Right kidney (tissue), 1 donor: ENCODE results near the gene PM20D1.
"Not testable (repeated sequence)": the region's sequence is repeated elsewhere in the genome, so short reads cannot be mapped to it uniquely, and the experiment has no call there.

ENCODE experiments used
- DNase-seq: peaks from one replicate; pipeline ENCODE4 v3.0.0-alpha.2; 2016

PM20D1 gene

GRCh38 chr1:205840146-205840923, 9.6 kb downstream of the PM20D1 start:
- no peak for DNase-seq

GRCh38 chr1:205837382-205837970, 12.5 kb downstream of the PM20D1 start:
- no peak for DNase-seq

DNA sequence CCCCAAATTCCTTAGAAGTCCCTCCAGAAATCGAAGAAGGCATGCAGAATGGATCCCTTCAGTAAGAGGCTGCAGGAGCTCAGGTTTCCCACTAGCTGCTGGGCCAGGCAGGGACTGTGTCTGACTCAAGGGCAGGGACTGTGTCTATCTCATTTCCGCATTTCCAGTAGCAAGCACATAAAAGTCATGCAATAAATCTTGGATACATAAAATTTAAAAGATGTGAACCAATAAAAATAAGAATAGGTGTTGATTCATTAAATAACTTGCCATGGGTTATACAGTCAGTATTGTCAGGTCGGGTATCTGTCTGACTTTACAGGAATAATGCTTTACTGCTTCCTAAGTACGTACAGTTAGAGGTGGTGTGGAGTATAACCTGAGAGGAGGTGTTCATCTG, 15.2 kb downstream of the PM20D1 start:
- DNase-seq = no peak

DNA sequence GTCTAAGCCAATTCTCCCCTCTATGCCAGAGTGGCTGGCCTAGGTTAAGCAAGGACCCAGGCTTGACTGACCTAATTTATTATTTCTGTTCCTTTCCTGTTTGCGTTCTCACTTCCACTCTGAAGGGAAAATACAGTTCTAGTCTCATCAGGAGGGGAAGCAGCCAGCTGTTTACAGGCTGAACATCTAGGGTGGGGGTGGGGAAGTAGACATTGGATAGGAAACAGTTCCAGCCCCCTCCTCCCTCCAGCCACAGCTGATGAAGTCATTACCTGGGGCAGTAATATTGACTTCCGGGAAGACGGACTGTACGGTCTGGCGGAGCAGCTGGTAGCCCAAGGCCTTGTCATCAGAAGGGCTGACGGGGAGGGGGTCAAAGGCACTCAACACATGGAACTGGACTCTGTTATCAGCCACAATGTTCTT, 17.6 kb downstream of the PM20D1 start:
- no peak for DNase-seq

DNA sequence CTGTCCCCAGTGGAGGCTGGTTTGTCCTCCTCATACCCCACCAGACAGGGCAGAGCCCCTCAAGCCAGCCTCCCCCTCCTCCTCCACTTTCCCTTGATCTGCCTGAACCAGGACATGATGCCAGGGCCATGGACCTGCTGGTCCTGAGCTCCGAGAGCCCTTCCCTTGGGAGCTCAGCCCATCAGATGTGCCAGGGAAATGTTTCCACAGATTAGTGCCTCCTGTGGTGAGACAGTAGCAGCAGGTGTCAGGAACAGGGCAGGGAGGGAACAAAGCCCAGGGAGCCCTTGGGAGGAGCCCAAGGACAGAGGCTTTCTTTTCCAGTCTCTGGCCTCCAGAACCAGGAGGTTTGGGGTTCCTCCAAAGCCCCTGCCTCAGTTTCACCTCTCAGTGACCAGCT, 22.3 kb downstream of the PM20D1 start:
- no peak for DNase-seq

GRCh38 chr1:205826995-205827394, 22.9 kb downstream of the PM20D1 start:
- no peak for DNase-seq

GRCh38 chr1:205826016-205826806, 23.7 kb downstream of the PM20D1 start:
- no peak for DNase-seq

GRCh38 chr1:205824180-205824579, 25.8 kb downstream of the PM20D1 start:
- no peak for DNase-seq

DNA sequence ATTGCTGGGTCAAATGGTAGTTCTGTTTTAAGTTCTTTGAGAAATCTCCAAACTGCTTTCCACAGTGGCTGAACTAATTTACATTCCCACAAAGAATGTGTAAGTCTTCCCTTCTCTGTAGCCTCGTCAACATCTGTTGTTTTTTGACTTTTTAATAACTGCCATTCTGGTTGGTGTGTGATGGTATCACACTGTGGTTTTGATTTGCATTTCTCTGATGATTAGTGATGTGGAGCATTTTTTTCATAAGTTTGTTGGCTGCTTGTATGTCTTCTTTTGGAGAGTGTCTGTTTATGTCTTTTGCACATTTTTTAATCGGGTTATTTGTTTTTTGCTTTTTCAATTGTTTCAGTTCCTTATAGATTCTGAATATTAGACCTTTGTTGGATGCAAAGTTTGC, 26.7 kb downstream of the PM20D1 start:
- not testable (repeated sequence) for DNase-seq

GRCh38 chr1:205822397-205822796, 27.5 kb downstream of the PM20D1 start:
- DNase-seq = no peak

GRCh38 chr1:205817988-205818387, 31.9 kb downstream of the PM20D1 start:
- no peak for DNase-seq

DNA sequence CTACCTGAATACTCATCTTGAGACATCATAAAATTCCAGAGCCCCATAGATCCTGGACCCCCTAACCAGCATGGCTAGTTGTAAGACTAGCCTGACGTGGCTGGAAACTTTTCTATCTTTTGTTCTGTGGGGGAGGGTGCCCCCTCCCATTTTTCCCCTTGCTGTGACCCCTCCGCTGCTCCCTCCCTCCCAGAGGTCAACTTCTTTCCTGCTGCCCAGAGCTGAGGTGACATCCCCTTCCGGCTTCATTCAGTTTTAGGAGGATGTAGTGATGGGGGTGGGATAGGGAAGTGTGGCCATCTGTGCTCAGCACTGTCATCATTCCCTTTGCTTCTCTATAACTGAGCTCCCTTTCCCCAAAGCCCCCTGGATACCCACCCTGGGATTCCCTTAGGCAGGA, 32.6 kb downstream of the PM20D1 start:
- DNase-seq = no peak

- no peak for DNase-seq
These were observed 36.2 kb downstream of the PM20D1 start for GRCh38 chr1:205813755-205814058.

DNA sequence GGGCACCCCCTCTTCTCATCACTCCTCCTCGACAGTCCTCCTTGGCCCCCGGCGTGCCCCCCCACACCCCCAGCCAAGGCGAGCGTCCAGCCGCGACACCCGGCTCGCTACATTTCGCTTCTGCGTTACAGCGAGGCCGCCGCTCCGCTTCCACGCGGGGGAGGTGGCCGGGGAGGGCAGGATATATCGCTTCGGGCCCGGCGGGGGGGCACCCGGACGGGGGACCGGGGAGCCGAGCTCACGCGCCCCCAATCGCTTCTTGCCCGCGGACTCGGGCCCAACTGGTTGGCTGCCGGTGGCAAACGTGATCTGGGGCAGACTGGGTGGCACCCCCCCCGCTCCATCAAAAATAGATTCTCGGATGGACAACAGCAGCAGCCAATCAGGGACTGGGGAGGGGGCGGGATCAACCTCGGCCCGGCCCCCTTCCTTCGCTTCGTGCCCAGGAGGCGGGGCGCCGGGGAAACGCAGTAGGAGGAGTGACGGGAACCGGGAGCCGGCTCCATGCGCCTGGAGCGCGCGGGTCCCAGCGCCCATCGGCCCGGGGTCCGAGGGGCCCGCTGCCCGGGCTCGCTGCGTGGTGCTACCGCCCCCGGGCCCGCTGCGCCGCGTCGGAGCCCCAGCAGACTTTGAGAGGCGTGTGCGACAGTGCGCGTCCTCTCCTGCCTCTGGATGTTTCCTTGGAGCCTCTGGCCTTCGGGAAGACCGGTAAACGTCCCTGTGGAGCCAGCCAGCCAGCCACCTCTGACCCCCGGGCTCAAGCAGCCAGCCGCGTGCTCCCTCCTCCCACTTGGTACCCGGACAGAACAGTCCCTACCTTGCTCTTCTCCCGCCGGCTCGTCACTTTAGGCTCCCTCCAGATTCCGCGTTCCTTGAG, 36.8 kb downstream of the PM20D1 start, which contains the start of gene SLC41A1:
Gene SLC41A1 (minus strand): TSS at position 321 of the 877 bp plus-strand sequence. CDS start 2,757 bp downstream, outside the sequence.
- peak; percentile 99 for DNase-seq

GRCh38 chr1:205812271-205812877, 37.6 kb downstream of the PM20D1 start:
- DNase-seq = peak; percentile 72

DNA sequence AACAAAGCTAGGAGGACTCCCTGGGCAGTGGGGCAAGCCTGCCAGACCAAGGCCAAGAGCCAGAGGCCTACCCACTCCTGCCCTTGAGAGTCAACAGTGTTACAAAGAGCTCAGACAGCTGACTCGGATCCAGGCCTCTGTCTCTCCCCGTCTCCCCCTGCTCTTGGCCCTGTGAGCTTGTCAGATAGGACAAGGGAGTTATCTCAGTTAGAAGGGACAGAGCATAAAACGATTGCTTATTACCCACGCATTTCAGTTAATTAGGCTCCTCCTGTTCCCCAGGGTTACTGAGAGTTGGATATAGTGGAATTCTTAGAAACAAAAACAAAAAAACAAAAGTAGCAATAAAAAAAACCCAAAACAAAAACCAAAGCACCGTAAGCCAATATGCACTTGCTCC, 38.3 kb downstream of the PM20D1 start:
- no peak for DNase-seq

DNA sequence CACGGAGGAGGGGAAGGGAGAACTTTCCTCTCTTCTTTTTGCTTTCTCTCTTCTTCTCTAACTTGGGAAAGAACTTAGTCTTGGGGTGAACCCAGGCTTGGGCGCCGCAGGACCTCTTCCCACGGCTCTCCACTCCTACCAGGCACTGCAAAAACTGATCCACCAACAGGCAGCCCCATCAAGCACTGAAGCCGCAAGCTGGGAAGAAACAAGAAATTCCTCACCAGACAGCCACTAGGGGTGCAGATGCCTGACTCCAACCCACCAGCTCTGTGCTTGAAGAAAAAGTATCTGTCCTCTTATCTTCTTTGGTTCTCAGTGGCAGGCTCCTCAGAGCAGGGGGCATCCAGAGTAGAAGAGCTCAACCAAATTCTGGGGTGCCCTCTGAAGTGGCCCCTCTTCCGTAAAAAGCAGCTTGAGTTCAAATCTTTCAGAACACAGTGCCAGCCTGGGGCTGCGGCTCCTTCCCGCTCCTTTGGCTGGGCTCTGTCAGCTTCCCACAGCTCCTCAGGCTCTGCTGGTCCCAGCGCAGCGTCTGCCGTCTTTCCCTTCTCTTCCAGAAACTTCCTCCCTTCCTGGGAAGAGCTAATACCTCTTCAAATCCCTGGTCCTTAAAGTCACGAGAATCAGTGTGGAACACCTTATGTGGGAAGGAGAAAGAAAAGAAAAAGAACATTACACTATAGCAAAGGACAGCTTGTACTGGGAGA, 39.3 kb downstream of the PM20D1 start:
- DNase-seq = no peak

DNA sequence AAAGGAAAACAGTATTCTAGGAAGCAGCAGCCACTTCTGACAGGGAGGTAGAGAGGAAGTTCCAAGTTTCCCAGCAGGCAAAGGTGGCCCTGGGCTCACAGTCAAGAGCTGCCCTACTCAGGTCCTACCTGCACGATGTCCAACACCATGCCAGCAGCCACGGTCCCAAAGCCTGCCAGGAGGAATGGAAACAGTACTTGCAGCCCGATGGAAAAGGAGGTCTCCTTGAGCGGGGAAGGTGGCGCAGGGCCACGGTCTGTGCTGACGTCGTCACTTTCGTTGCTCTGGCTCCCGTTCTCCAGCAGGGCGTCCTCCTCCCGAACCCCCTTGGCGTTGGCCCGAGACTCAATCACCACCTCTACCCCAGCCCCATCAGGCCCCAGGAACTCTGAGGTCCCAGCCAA, 40.0 kb downstream of the PM20D1 start:
- no peak for DNase-seq

DNA sequence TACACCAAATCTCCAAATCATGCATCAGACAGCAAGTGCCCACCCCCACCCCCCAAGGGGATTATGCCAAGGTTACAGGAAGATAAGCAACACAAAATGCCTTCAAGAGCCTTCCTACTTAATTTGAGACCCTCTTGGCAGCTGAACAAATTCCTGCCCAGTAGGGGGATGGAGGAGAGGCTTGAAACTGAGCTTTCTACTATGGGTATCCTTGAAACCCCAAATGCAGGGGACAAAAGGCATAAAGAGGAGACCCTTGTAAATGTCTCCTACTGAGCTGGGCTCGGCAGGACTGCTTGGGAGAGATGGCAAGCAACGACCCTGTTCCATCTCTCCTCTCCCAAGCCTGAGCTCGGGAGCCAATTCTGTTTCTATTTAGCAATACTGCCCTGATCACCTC, 40.5 kb downstream of the PM20D1 start:
- DNase-seq = no peak

DNA sequence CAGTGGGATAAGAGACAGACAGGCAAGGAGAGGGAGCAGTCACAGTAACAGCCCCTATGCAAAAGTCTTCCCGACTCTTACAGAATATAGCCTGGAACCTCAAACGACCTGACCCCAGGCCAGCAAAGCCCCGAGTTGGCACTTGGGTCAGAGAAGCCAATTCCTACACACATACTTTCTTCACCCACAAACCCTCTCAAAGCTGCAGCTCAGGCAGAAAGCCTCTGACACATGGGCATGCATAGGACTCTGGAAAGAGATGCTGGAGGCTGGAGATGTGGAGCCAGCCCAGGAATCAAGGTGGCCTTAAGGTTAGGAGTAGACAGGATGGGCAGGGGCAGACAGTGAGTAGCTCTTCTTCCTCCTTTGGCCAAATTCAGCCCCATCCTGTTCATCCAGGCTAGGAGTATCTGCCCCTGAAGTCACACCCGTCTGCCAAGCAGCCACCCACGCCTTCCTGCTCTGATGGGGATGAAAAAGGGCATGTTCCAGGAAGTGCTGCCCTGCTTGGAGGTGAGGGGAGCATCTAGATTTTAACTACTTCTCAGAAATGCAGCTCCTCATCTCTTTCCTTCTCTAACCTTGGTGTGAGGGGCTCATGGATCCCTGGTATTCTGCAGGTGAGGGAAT, 44.7 kb downstream of the PM20D1 start:
- no peak for DNase-seq

DNA sequence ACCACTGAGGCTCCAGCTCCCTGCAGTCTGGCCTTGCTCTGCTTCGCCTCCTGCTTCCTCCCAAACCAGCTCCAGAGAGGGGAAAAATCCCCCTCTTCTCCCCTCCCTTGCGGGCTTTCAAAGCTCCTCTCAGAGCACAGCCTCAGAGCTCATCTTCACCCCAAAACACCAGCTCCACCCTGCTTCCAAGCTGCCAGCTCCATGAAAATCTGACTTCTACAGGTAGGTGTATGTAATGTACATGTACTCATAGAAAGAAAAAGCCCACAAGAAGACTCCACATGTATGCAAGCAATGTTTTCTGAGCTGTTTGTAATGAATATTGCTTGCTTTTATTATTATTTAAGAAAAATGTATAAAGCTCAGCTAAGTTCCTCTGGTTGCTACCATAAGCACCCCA, 45.3 kb downstream of the PM20D1 start:
- no peak for DNase-seq
